ENCODE data around the gene HDGF.
A peak's percentile ranks its signal among the peaks of the same experiment; 100 is the strongest.

The HDGF gene

DNA sequence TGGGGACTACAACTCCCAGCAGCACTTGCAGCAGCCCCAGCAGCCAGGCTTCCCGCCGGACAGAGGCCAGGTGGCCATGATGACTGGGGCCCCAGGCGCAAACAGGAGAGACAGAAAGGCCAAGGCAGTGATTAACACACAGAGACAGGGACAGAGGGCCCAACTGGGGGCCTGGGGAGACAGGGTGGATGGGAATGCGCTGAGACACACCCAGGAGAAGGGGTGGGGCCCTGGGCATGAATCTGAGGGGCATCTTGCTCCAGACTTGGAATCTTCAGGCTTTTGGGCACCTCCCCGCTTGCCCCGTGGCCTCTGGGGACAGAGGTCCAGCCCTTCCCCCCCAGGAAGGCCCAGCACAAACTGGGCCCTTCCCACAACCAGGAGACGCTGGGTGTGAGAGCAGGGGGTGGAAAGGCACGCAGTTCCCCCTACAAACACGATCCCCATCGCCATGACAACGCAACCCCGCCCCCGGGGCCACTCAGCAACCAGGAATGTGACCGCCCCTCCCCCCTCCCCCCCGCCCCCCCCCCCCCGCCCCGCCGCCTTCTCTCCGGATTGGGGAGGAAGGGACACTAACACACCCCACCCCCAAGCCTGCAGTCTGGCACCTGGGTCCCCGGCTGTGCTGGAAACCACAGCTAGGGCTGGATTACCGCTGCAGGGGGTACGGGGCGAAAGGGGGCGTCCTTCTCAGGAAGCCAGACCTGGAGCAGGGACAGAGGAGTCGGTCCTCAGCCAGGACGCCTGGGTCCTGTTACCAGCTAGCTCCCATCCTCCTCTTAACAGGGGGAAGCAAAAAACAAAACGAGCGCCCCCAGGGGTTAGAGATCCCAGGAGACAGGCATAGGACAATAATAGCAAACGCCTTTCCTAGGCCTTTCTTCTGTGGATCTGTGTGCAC, 4.5 kb downstream of the HDGF start:
- DNase-seq (ENCODE audit: low read depth, low spot score): peak; percentile 72

GRCh38 chr1:156746406-156746727, 5.1 kb downstream of the HDGF start:
- no peak for DNase-seq (ENCODE audit: low read depth, low spot score)

GRCh38 chr1:156745881-156746280, 5.6 kb downstream of the HDGF start:
- DNase-seq (ENCODE audit: low read depth, low spot score): no peak

- DNase-seq (ENCODE audit: low read depth, low spot score): no peak
Observed at GRCh38 chr1:156744786-156745419, 6.6 kb downstream of the HDGF start.

- DNase-seq (ENCODE audit: low read depth, low spot score): no peak
Observed at GRCh38 chr1:156744344-156744743, 7.1 kb downstream of the HDGF start.

GRCh38 chr1:156743367-156744302, 7.8 kb downstream of the HDGF start:
- DNase-seq (ENCODE audit: low read depth, low spot score): no peak

DNA sequence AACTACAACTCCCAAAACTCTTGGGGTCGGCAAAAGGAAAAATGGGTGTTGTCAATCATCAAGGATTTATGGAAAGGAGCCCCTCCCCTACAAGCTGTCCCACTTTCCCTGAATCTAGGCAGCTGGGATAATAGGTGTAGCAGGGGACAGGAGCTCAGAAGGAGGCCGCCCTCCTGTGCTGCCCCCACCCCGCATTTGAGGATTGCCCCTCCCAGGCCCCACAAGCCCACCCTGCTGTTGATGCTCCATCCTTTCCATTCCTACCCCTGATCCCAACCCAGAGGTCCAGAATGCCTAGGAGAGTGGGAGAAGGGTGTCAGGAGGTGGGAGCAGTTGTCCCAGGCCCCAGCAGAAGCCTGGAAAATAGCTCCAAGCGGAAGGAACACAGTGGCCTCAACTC, 8.7 kb downstream of the HDGF start:
- no peak for DNase-seq (ENCODE audit: low read depth, low spot score)

GRCh38 chr1:156742017-156742416, 9.5 kb downstream of the HDGF start:
- no peak for DNase-seq (ENCODE audit: low read depth, low spot score)

- DNase-seq (ENCODE audit: low read depth, low spot score): no peak
Observed at GRCh38 chr1:156741481-156741983, 9.9 kb downstream of the HDGF start.

DNA sequence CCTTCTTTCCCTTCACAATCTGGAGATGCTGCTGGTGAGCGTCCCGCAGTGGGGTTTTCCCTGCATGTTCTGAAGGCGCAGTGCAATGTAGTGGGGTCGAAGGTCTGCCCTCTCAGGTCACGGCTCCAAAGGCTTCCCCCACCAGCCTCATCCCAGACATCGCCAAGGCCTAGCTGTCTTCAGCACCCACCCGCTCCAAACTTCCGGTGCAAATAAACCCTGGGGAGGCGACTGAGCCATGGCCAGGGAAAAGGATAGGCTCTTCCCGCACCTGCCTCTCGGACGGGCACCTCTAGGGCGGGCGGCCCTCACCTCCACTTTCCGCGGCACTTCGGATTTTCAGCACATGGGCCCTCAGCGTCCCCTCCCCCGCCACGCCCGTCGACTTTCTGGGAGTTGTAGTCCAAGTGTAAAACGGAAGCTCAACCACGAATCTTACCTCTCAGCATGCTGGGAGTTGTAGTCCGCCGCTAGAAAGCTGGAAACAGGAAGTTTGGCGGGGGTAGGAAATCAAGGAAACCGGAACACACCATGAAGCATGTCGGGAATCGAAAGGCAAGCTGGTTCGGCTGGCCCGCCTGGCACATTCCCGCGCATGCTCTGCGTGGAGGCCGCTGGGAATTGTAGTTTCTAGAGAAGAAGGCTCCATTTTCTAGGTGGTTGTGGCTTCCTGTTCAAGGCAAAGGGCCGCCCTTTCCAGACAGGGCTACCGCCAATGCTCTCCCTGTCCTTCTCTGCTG, 10.6 kb downstream of the HDGF start, which contains the start of gene MRPL24:
Gene MRPL24 (minus strand): TSS at position 348 of the 740 bp plus-strand sequence. CDS start 2,384 bp downstream, outside the sequence.
- peak; percentile 98 for DNase-seq (ENCODE audit: low read depth, low spot score)

GRCh38 chr1:156740237-156740740, 11.2 kb downstream of the HDGF start:
- no peak for DNase-seq (ENCODE audit: low read depth, low spot score)

DNA sequence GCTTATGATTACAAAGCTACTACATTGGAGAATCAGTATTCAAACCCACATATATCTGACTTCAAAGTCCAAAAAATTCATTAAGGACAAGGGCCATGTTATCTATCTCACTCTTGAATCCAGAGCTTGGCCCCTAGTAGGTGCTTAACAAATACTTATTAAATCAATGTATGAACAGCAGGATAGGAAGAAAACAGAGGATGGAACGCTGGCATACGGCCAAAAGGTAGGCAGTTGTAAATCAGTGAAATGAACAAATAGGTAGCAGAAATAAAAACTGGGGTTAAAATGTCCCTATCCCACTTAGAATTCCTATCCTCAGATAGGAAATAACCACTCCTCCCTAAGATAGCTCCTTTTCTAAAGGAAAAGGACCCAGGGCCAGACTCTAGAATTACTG, 12.6 kb downstream of the HDGF start:
- DNase-seq (ENCODE audit: low read depth, low spot score): no peak

DNA sequence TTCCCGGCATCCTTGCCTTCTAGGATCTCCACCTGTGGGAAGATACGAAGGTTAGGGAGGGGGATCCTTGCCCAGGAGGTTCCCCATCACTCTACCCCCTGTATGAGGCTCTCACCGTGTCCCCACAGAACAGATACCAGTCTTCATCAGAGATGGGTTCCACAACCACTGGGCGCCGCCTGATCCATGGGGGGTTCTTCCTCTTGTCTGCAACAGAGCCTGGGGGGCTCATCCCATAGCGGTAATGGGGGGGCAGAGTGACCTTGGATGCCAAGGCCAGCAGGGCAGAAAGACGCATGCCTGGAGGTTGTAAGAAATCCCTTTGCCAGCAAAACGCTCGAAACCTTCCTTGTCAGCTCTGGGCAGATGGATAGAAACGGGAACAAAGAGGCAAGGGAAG, 13.1 kb downstream of the HDGF start:
- no peak for DNase-seq (ENCODE audit: low read depth, low spot score)

GRCh38 chr1:156733989-156734584, 17.4 kb downstream of the HDGF start:
- no peak for DNase-seq (ENCODE audit: low read depth, low spot score)

DNA sequence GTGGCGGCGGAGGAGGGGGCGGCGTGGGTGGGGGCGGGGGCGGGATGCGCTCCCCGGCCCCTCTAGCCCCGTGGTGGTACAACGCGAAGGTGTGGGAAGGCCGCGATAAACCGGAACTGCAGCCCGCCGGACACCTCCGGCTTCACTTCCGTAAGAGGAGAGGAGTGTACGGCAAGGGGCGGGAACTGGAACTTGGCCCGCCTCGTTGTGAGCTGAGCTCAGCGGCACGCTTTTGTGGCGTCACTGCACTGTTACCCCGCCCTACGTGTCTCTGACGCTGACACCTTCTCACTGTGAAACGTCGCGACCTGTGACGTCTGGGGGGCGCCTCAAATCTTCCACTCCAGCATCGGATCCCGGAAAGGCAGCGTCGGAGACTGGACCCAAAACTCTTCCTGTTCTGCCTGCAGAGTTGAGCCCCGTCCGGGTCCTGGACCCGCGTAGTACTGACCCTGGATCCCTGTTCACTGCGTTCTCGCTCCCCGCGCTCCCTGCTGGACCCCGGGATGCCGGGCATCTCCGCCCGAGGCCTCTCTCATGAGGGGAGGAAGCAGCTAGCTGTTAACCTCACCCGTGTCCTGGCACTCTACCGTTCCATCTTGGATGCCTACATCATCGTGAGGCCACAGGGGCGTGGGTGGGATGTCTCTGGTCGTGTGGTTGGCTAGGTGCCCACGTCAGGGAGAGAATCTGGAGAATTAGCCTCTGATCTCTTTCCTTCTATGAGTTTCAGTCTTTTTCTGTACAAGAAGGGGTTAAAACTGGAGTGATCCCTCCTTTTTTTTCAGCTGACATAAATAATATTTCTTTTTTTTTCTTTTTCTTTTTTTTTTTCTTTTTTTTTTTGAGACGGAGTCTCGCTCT, 22.6 kb downstream of the HDGF start, which contains the start of gene ISG20L2:
Gene ISG20L2 (minus strand): TSS at position 168 of the 864 bp plus-strand sequence. CDS start 1,114 bp downstream, outside the sequence.
- peak; percentile 90 for DNase-seq (ENCODE audit: low read depth, low spot score)

DNA sequence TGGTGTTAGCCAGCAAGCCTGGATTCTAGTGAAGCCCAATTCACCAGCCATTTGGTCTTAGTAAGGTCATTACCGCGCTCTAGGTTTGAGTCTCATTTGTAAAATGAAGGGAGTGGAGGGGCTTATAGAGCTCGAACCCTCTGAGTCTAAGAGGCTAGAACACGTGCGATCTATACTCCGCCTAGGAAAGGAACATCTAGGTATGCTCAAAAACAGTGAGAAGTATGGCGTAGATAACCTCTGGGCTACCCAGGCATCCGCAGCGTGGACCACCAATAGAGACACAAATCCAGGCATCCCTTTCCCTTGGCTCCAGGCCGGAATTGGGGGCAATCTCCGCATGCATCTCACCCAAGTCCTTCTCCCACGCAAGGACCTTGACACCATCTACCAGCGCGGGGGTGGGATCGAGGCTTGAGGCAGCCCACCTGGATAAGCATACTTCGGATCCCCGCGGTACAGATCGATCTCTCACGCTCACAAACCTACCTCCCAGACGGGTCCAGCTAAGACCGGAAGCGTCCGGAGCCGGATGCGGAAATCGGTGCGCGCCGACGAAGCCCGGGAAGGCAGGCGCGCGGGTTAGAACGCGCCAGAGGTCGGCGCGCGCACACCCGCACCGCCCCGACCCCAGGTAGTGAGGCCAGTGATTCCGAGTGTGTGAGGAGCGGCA, 23.4 kb downstream of the HDGF start, which contains the start of gene METTL25B:
Gene METTL25B (plus strand): TSS at position 544 of the 673 bp plus-strand sequence. CDS start 636 bp downstream, outside the sequence.
- DNase-seq (ENCODE audit: low read depth, low spot score): no peak

GRCh38 chr1:156727492-156727891, 24.0 kb downstream of the HDGF start:
- no peak for DNase-seq (ENCODE audit: low read depth, low spot score)

DNA sequence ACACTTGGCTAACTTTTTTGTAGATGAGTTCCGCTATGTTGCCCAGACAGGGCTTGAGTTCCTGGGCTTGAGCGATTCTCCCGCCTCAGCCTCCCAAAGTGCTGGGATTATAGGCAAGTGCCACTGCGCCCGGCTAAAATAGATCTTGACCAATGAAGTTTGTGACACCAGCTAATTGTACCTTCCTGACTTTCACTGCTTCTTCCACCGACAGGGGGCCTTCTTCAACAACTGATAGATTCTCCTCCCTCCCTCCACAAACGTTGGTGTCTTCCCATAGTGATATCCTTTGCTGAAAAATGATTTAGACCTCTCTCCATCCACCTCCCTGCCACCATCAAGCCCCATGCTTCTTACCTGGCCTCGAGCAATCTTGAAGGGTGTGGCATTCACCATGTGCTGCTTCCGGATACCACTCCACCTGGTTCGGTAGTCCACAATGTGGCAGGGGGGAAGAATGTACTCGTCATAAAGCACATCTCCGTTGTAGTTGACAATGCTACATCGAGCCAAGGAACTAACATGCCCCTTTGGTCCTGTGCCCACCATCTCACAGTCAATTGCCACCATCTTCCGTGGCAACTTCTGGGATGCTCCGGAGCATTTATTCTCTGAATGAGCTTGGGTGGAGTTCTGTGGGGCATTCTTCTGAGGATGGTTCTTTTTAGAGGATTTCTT, 24.8 kb downstream of the HDGF start:
- no peak for DNase-seq (ENCODE audit: low read depth, low spot score)
